GM12865 (cell line): Measurements from ENCODE around the gene MYD88.

Experiments used
- DNase-seq: peaks from one replicate; pipeline ENCODE4 v3.0.0; 2010; ENCODE audit warnings: low read depth
- H3K4me3 ChIP-seq: 2 replicates; pipeline ENCODE4 v1.5.1; 2011; ENCODE audit warnings: mild to moderate bottlenecking, low read depth, low read length, control low read depth
- TF ChIP-seq, protein P1 (sequence below): IDR thresholded peaks from 2 replicates; pipeline ENCODE4 v1.5.1; 2011; ENCODE audit warnings: low read length, control low read depth, low read depth, inconsistent platforms; ENCODE audit not compliant: insufficient read depth; ENCODE audit errors: missing control alignments

MYD88 gene

GRCh38 chr3:38117748-38118420 lies 20.6 kb upstream of the MYD88 start:
- TF ChIP-seq, protein P1, sequence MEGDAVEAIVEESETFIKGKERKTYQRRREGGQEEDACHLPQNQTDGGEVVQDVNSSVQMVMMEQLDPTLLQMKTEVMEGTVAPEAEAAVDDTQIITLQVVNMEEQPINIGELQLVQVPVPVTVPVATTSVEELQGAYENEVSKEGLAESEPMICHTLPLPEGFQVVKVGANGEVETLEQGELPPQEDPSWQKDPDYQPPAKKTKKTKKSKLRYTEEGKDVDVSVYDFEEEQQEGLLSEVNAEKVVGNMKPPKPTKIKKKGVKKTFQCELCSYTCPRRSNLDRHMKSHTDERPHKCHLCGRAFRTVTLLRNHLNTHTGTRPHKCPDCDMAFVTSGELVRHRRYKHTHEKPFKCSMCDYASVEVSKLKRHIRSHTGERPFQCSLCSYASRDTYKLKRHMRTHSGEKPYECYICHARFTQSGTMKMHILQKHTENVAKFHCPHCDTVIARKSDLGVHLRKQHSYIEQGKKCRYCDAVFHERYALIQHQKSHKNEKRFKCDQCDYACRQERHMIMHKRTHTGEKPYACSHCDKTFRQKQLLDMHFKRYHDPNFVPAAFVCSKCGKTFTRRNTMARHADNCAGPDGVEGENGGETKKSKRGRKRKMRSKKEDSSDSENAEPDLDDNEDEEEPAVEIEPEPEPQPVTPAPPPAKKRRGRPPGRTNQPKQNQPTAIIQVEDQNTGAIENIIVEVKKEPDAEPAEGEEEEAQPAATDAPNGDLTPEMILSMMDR = peak; percentile 95
- H3K4me3 ChIP-seq = no peak overlapping the region
- DNase-seq = peak; percentile 81

GRCh38 chr3:38118421-38119247 lies 19.8 kb upstream of the MYD88 start:
- TF ChIP-seq, protein P1 = no peak
- DNase-seq = no peak
- H3K4me3 ChIP-seq = no peak overlapping the region

DNA sequence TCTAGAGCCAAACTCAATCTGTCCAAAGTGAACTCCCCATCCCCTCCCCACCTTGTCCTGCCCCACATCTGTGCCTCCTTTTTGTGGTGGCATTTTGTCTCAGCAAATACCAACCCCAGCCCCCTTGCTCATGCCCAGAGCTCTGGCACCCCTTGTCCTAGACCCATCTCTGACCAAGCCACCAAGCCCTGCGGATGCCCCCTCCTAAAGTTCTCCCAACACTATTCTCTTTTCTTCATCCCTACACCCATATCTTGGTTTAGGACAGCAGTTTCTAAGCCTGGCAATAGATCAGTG lies 19.3 kb upstream of the MYD88 start:
- no peak for DNase-seq
- TF ChIP-seq, protein P1 = no peak
- no peak overlapping the region for H3K4me3 ChIP-seq

DNA sequence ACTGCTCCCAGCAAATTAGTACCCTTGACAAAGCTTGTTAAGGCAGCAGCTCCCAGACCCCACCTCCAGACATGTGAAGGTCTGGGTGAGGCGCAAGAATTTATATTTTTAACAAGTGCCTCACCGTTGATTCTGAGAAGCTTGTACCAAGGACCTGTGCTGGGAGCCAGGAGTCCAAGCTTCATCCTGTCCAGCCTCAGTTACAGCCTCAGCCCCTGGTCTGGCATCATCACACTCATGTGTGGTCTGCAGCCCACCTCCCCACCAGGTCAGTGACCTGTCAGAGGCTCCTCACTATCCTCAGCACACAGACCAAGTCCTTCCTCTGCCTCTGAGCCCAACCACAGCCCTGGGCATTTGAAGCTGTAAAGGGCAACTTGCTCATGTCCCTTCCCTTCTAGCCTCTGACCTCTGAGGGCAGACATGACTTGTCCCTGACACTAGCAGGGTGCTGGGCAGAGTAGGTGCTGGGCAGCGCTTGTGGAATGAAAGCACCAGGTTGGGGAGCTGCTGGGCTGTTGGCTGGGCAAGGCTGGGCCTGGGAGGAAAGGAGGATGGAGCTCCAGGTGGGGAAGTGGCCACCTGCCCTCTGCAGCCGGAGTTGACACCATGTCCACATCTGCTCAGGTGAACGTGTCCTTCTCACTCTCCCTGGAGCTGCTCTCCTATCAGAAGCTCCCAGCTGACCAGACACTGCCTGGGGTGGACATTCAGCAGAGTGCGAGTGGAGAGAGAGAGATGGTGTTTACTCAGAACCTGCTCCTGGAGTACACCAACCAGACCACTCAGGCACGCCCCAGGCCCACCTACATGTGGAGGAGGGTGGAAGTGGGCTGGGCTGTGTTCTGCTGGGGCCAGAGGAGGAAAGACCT lies 18.4 kb upstream of the MYD88 start:
- DNase-seq = no peak
- no peak overlapping the region for H3K4me3 ChIP-seq
- TF ChIP-seq, protein P1 = no peak

- TF ChIP-seq, protein P1 = no peak
- no peak for DNase-seq
- no peak overlapping the region for H3K4me3 ChIP-seq
These were observed 17.6 kb upstream of the MYD88 start for GRCh38 chr3:38120693-38121450.

DNA sequence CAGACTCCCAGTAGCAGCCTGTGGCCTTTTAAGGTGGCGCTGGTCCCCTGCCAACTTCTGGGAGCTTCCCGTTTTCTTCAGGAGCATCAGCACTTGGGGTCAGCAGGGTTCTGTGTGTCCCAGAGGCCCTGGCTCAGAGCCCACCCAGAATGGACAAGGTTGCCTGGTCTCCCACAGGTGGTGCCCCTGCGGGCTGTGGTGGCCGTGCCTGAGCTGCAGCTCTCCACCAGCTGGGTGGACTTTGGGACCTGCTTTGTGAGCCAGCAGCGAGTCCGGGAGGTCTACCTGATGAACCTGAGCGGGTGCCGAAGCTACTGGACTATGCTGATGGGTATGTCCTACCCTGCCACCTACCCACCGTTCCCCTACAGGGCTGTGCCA lies 17.0 kb upstream of the MYD88 start:
- TF ChIP-seq, protein P1 = no peak
- no peak for DNase-seq
- no peak overlapping the region for H3K4me3 ChIP-seq
